Left colon (tissue), 2 donors: Measurements from ENCODE around the gene MIS18A. TPM values are rescaled to one million over a fixed set of nuclear protein-coding genes. Genes with fewer than 3 reads are reported as not detected.
"Not testable (repeated sequence)": the region's sequence is repeated elsewhere in the genome, so short reads cannot be mapped to it uniquely, and the experiment has no call there.

Experiments used
- ATAC-seq: fragments of 200-7000 bp; cut with Tn5 transposase; one replicate; pipeline ENCODE4 v1.9.1; 2020; ENCODE audit warnings: mild to moderate bottlenecking, moderate library complexity
- DNase-seq, 2 donors: peaks; one replicate each; pipeline ENCODE4 v3.0.0-alpha.2; 2020
- intact Hi-C, 2 donors: fragments of 100-400 bp; cut with DNase I in 1 of 2; cut with micrococcal nuclease in 1 of 2; formaldehyde crosslinking; loops; one replicate each; pipeline versions ENCODE4 v1.11.2 to v1.14.0; 2022; cut with DNase I, micrococcal nuclease
- total RNA-seq, 2 donors: library from RNA; stranded (reverse); fragmentation: NEBNext Ultra II Directional; extraction: Animal tissue kit (Norgen Biotek cat#: 25700); gene quantifications; one replicate each; pipeline ENCODE4 v1.2.1, GENCODE V29; 2021
- donor health status: DM: no; HTN: no; CAD: no.
- donor health status: DM: yes; HTN: yes; CAD: no.

The MIS18A gene
- total RNA-seq, 2 donors from 2014 or later = 6.4 to 9.5 TPM

GRCh38 chr21:32258786-32259048, 20.1 kb downstream of the MIS18A start:
- ATAC-seq, DNase-seq: not testable (repeated sequence)
- intact Hi-C loops = loop anchor here (5.0 to 10.0 kb wide), 3 partner anchors 391 to 471 kb away; no protein-coding TSS in a partner anchor

- DNase-seq = peak; percentile 48 to 65
- ATAC-seq = peak; percentile 98
- intact Hi-C loops = loop anchor here (5.0 to 10.0 kb wide), 3 partner anchors 391 to 471 kb away; no protein-coding TSS in a partner anchor
Observed at GRCh38 chr21:32257962-32258785, 20.7 kb downstream of the MIS18A start.

GRCh38 chr21:32256873-32257620, 21.8 kb downstream of the MIS18A start:
- DNase-seq = peak; percentile 35 to 47
- intact Hi-C loops = loop anchor here (5.0 to 10.0 kb wide), 3 partner anchors 390 to 470 kb away; no protein-coding TSS in a partner anchor
- no peak for ATAC-seq

GRCh38 chr21:32256251-32256650, 22.6 kb downstream of the MIS18A start:
- intact Hi-C loops = loop anchor here (5.0 to 10.0 kb wide), 3 partner anchors 389 to 469 kb away; no protein-coding TSS in a partner anchor
- no peak for DNase-seq
- ATAC-seq = no peak

GRCh38 chr21:32253215-32253641, 25.6 kb downstream of the MIS18A start:
- intact Hi-C loops = loop anchor here in 1 of 2 donors (10.0 kb wide), 1 partner anchor 388 kb away; no protein-coding TSS in a partner anchor
- DNase-seq = no peak
- ATAC-seq = no peak

- intact Hi-C loops = loop anchor here in 1 of 2 donors (10.0 kb wide), 1 partner anchor 387 kb away; no protein-coding TSS in a partner anchor
- DNase-seq (no peak), ATAC-seq (no peak)
Observed at GRCh38 chr21:32252136-32252535, 26.7 kb downstream of the MIS18A start.

- DNase-seq = no peak
- no peak for ATAC-seq
- intact Hi-C loops = loop anchor here in 1 of 2 donors (10.0 kb wide), 1 partner anchor 385 kb away; no protein-coding TSS in a partner anchor
Observed at GRCh38 chr21:32249511-32250280, 29.2 kb downstream of the MIS18A start.

GRCh38 chr21:32248571-32249461, 30.0 kb downstream of the MIS18A start:
- no peak for ATAC-seq
- intact Hi-C loops = no loop called here
- no peak for DNase-seq

GRCh38 chr21:32246571-32247140, 32.2 kb downstream of the MIS18A start:
- intact Hi-C loops = no loop called here
- DNase-seq = no peak
- ATAC-seq = no peak

- DNase-seq (no peak), ATAC-seq (no peak)
- intact Hi-C loops = no loop called here
Observed at GRCh38 chr21:32245971-32246370, 32.9 kb downstream of the MIS18A start.

- ATAC-seq = no peak
- intact Hi-C loops = no loop called here
- no peak for DNase-seq
Observed at GRCh38 chr21:32240851-32241687, 37.8 kb downstream of the MIS18A start.

GRCh38 chr21:32239551-32239950, 39.3 kb downstream of the MIS18A start:
- intact Hi-C loops = no loop called here
- DNase-seq (no peak), ATAC-seq (no peak)

GRCh38 chr21:32238063-32238462, 40.8 kb downstream of the MIS18A start:
- intact Hi-C loops = no loop called here
- ATAC-seq (no peak), DNase-seq (no peak)

- ATAC-seq (no peak), DNase-seq (no peak)
- intact Hi-C loops = no loop called here
Observed at GRCh38 chr21:32237021-32237420, 41.8 kb downstream of the MIS18A start.

- DNase-seq (no peak), ATAC-seq (no peak)
- intact Hi-C loops = no loop called here
Observed at GRCh38 chr21:32233722-32234301, 45.0 kb downstream of the MIS18A start.

- ATAC-seq (no peak), DNase-seq (no peak)
- intact Hi-C loops = no loop called here
Observed at GRCh38 chr21:32233055-32233546, 45.7 kb downstream of the MIS18A start.
